Activated naive CD4-positive, alpha-beta T cell treated with anti-CD3 and anti-CD28 coated beads, Interleukin-2, amount 50 U/mL, for 72 hours (primary cell): ENCODE measurements around the gene FLAD1. TPM values are rescaled to one million over a fixed set of nuclear protein-coding genes. Genes with fewer than 3 reads are reported as not detected.

ENCODE experiments used
- ATAC-seq, 2 donors: fragments of 150-1000 bp; cut with Tn5 transposase; 2 replicates each; pipeline ENCODE4 v1.10.0; 2021; ENCODE audit warnings: mild to moderate bottlenecking in 2 of 2, moderate library complexity in 2 of 2
- DNase-seq, 2 donors: peaks; one replicate each; pipeline ENCODE4 v3.0.0; 2021 to 2022; ENCODE audit warnings: low spot score in 2 of 2
- H3K27ac Mint-ChIP-seq, 2 donors: one replicate each; pipeline ENCODE4 v1.8.0; 2022; ENCODE audit warnings: mild to moderate bottlenecking in 2 of 2, mixed read lengths in 2 of 2
- H3K36me3 Mint-ChIP-seq, 2 donors: one replicate each; pipeline ENCODE4 v1.8.0; 2022; ENCODE audit warnings: mixed read lengths in 2 of 2
- H3K9me3 Mint-ChIP-seq, 2 donors: one replicate each; pipeline ENCODE4 v1.8.0; 2022; ENCODE audit warnings: mixed read lengths in 2 of 2
- total RNA-seq, 2 donors: library from RNA; stranded (reverse); gene quantifications; one replicate each; pipeline ENCODE4 v1.2.3, GENCODE V29; 2022

Gene FLAD1
- total RNA-seq, 2 donors from 2014 or later = 40.8 to 41.9 TPM

- ATAC-seq (no peak), DNase-seq (no peak)
- Mint-ChIP-seq H3K36me3 (no peaks in the 10 kb centered on the region), H3K27ac (peak overlapping the region; percentile 43 to 50), H3K9me3 (no peaks in the 10 kb centered on the region)
Observed at GRCh38 chr1:154945160-154945961, 37.8 kb upstream of the FLAD1 start.

GRCh38 chr1:154945962-154946850, 36.9 kb upstream of the FLAD1 start:
- Mint-ChIP-seq H3K9me3 (no peaks in the 10 kb centered on the region), H3K27ac (peak overlapping the region; percentile 43 to 45), H3K36me3 (no peaks in the 10 kb centered on the region)
- ATAC-seq = no peak
- DNase-seq = no peak

- no peak for ATAC-seq
- peaks cover 0 to 9% of the 10 kb centered on the region in 2 donors for H3K36me3 Mint-ChIP-seq
- DNase-seq = no peak
- peak overlapping the region; percentile 30 to 95 for H3K27ac Mint-ChIP-seq
- no peaks in the 10 kb centered on the region for H3K9me3 Mint-ChIP-seq
Observed at GRCh38 chr1:154948079-154948478, 35.1 kb upstream of the FLAD1 start.

GRCh38 chr1:154951901-154952657, 31.1 kb upstream of the FLAD1 start:
- ATAC-seq (peak; percentile 21 to 59), DNase-seq (peak; percentile 50 to 76)
- Mint-ChIP-seq H3K9me3 (no peaks in the 10 kb centered on the region), H3K36me3 (peaks cover 0 to 12% of the 10 kb centered on the region in 2 donors), H3K27ac (peak overlapping the region; percentile 97)

GRCh38 chr1:154952664-154953063, 30.5 kb upstream of the FLAD1 start:
- ATAC-seq = no peak
- Mint-ChIP-seq H3K36me3 (peaks cover 0 to 12% of the 10 kb centered on the region in 2 donors), H3K27ac (peak overlapping the region; percentile 97), H3K9me3 (no peaks in the 10 kb centered on the region)
- no peak for DNase-seq

GRCh38 chr1:154953611-154954038, 29.5 kb upstream of the FLAD1 start:
- DNase-seq (no peak), ATAC-seq (no peak)
- Mint-ChIP-seq H3K27ac (peak overlapping the region; percentile 97 to 100), H3K9me3 (no peaks in the 10 kb centered on the region), H3K36me3 (peaks cover 0 to 17% of the 10 kb centered on the region in 2 donors)

GRCh38 chr1:154954541-154954940, 28.6 kb upstream of the FLAD1 start:
- H3K9me3 Mint-ChIP-seq = no peaks in the 10 kb centered on the region
- DNase-seq = no peak
- peaks cover 2 to 18% of the 10 kb centered on the region in 2 donors for H3K36me3 Mint-ChIP-seq
- no peak for ATAC-seq
- H3K27ac Mint-ChIP-seq = peak overlapping the region; percentile 97 to 100

- ATAC-seq (peak; percentile 88 to 93), DNase-seq (peak; percentile 82 to 88)
- Mint-ChIP-seq H3K36me3 (peaks cover 5 to 18% of the 10 kb centered on the region in 2 donors), H3K9me3 (no peaks in the 10 kb centered on the region), H3K27ac (peak overlapping the region; percentile 97 to 100)
Observed at GRCh38 chr1:154955039-154955717, 28.0 kb upstream of the FLAD1 start.

GRCh38 chr1:154955718-154956543, 27.2 kb upstream of the FLAD1 start, which contains the start of gene PBXIP1:
TSS of gene PBXIP1 (minus strand) at chr1:154956099. CDS start at chr1:154953721, 2,378 bp downstream.
- peaks cover 11 to 23% of the 10 kb centered on the region in 2 donors for H3K36me3 Mint-ChIP-seq
- peak within 1 kb of the TSS; percentile 97 to 100 for H3K27ac Mint-ChIP-seq
- peak; percentile 47 to 57 for ATAC-seq
- no peaks in the 10 kb centered on the region for H3K9me3 Mint-ChIP-seq
- DNase-seq = peak; percentile 80 to 85

GRCh38 chr1:154956544-154956941, 26.6 kb upstream of the FLAD1 start:
- Mint-ChIP-seq H3K36me3 (peaks cover 14 to 27% of the 10 kb centered on the region in 2 donors), H3K27ac (peak overlapping the region; percentile 97 to 100), H3K9me3 (no peaks in the 10 kb centered on the region)
- DNase-seq (no peak), ATAC-seq (no peak)

GRCh38 chr1:154957091-154957657, 26.0 kb upstream of the FLAD1 start:
- Mint-ChIP-seq H3K27ac (peak overlapping the region; percentile 97 to 100), H3K9me3 (no peaks in the 10 kb centered on the region), H3K36me3 (peaks cover 16 to 26% of the 10 kb centered on the region in 2 donors)
- no peak for DNase-seq
- ATAC-seq = no peak

- peak overlapping the region in 1 of 2 donors; percentile 91 for H3K27ac Mint-ChIP-seq
- H3K36me3 Mint-ChIP-seq = peaks cover 18 to 24% of the 10 kb centered on the region in 2 donors
- no peaks in the 10 kb centered on the region for H3K9me3 Mint-ChIP-seq
- ATAC-seq (no peak), DNase-seq (no peak)
Observed at GRCh38 chr1:154958036-154958435, 25.1 kb upstream of the FLAD1 start.

GRCh38 chr1:154958681-154959425, 24.3 kb upstream of the FLAD1 start:
- Mint-ChIP-seq H3K9me3 (no peaks in the 10 kb centered on the region), H3K36me3 (peaks cover 15 to 24% of the 10 kb centered on the region in 2 donors), H3K27ac (peak overlapping the region; percentile 82 to 91)
- ATAC-seq (no peak), DNase-seq (no peak)

GRCh38 chr1:154959426-154959780, 23.7 kb upstream of the FLAD1 start:
- H3K27ac Mint-ChIP-seq = peak overlapping the region; percentile 82 to 91
- no peaks in the 10 kb centered on the region for H3K9me3 Mint-ChIP-seq
- ATAC-seq = no peak
- no peak for DNase-seq
- peaks cover 15 to 24% of the 10 kb centered on the region in 2 donors for H3K36me3 Mint-ChIP-seq
